Stimulated activated effector memory CD8-positive, alpha-beta T cell treated with anti-CD3 and anti-CD28 coated beads, Interleukin-12 subunit alpha, Interleukin-12 subunit beta, amount 100 ng/mL, for 72 hours (primary cell): ENCODE data around the gene AQP10.
"Not testable (repeated sequence)": the region's sequence is repeated elsewhere in the genome, so short reads cannot be mapped to it uniquely, and the experiment has no call there.

ENCODE experiments used
- ATAC-seq: fragments of 150-1000 bp; cut with Tn5 transposase; 2 replicates; pipeline ENCODE4 v1.10.0; 2021
- DNase-seq, 2 donors: peaks; one replicate each; pipeline ENCODE4 v3.0.0; 2021 to 2022; ENCODE audit warnings: low spot score in 2 of 2
- H3K27ac Mint-ChIP-seq: one replicate; pipeline ENCODE4 v1.8.0; 2022; ENCODE audit warnings: mild to moderate bottlenecking, mixed read lengths
- H3K36me3 Mint-ChIP-seq: one replicate; pipeline ENCODE4 v1.8.0; 2022; ENCODE audit warnings: mild to moderate bottlenecking, mixed read lengths
- H3K4me1 Mint-ChIP-seq: one replicate; pipeline ENCODE4 v1.8.0; 2022; ENCODE audit warnings: mixed read lengths
- H3K4me3 Mint-ChIP-seq: one replicate; pipeline ENCODE4 v1.8.0; 2022; ENCODE audit warnings: mild to moderate bottlenecking, mixed read lengths
- H3K9me3 Mint-ChIP-seq: one replicate; pipeline ENCODE4 v1.8.0; 2022; ENCODE audit warnings: mixed read lengths

AQP10 gene

DNA sequence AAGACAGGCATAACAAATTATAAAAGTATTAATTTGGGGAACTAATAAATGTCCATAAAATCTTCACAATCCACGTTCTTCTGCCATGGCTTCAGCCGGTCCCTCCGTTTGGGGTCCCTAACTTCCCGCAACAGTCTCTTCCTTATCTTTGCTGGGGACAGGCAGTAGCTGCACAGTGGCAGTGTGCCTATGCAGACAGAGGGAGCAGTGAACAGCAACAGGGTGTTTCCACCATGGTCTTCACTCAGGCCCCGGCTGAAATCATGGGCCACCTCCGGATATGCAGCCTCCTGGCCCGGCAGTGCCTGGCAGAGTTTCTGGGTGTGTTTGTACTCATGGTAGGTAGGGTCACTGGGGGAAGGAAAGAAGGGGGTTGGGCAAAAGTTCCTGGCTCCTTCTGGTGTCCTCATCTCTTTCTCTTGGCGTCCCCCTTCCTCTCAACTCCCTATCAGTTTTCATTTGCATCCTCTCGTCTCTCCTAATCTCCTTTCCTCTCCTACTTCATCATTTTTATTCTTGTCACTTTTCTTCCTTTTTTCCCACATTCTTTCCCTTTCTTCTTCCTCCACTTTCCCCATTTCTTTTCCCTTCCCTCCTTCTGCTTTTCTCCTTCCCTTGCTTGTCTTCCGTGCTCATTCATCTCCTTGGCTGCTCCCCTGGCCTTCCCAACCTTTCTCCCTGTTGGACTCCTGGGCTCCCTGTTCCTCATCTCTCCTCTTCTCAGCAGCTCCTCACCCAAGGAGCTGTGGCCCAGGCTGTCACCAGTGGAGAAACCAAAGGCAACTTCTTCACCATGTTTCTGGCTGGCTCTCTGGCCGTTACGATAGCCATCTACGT lies 8.4 kb upstream of the AQP10 start:
- H3K4me3 Mint-ChIP-seq, ATAC-seq: not testable (repeated sequence)
- H3K4me1 Mint-ChIP-seq, result peaks cover 11% of the 10 kb centered on the region

DNA sequence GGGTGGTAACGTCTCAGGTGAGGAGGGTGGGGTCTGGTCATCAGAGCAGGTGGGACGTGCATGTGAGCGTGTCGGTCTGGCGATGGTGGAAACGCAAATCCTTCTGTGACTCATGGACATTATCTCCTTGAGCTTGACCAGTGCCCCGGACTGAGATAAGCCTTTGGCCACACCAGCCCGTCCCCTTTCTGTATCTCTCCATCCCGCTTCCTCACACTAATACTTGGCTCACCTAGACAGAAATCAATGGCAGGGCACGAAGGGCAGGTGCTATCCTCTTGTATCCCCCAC lies 7.9 kb upstream of the AQP10 start:
- Mint-ChIP-seq H3K36me3 (no peaks in the 10 kb centered on the region), H3K27ac (peak overlapping the region; percentile 7), H3K4me3 (no peak overlapping the region), H3K4me1 (peaks cover 5% of the 10 kb centered on the region), H3K9me3 (no peaks in the 10 kb centered on the region)
- no peak for ATAC-seq
- no peak for DNase-seq

More for the DNA sequence above, 8.4 kb upstream of the AQP10 start:
- peak overlapping the region; percentile 7 for H3K27ac Mint-ChIP-seq
- not testable (repeated sequence) for DNase-seq, H3K36me3 Mint-ChIP-seq, H3K9me3 Mint-ChIP-seq

DNA sequence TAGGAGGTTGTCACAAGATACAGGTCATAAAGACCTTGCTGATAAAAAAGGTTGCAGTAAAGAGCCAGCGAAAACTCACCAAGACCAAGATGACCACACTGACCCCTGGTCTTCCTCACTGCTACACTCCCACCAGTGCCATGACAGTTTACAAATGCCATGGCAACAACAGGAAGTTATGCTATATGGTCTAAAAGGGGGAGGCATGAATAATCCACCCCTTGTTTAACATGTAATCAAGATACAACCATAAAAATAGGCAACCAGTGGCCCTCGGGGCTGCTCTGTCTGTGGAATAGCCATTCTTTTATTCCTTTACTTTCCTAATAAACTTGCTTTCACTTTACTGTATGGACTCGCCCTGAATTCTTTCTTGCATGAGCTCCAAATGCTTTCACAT lies 6.7 kb upstream of the AQP10 start:
- H3K9me3 Mint-ChIP-seq, H3K4me3 Mint-ChIP-seq, H3K4me1 Mint-ChIP-seq, DNase-seq, ATAC-seq, H3K27ac Mint-ChIP-seq, H3K36me3 Mint-ChIP-seq: not testable (repeated sequence)

DNA sequence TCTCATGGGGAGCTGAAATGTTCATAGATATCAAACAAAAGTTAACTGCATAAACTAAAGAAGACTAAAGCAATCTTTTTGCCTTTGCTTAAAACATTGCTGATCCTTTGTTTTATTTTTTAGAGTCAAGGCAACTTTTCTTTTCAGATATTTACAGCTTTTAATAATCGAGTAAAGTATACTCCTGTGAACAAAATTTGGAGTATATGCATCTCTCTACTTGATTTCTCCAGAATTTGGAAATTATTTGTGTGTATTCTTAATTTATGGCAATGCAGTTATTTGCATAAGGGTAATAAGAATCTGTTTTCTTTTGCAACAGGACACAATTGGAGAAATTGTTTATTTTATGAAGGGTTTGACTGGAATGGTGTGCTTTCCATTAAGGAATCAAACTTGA lies 4.2 kb upstream of the AQP10 start:
- ATAC-seq (no peak), DNase-seq (no peak)
- no peaks in the 10 kb centered on the region for H3K9me3 Mint-ChIP-seq
- no peak overlapping the region for H3K27ac Mint-ChIP-seq
- H3K4me1 Mint-ChIP-seq, result no peaks in the 10 kb centered on the region
- no peaks in the 10 kb centered on the region for H3K36me3 Mint-ChIP-seq
- H3K4me3 Mint-ChIP-seq, result no peak overlapping the region

- no peaks in the 10 kb centered on the region for H3K36me3 Mint-ChIP-seq
- H3K4me1 Mint-ChIP-seq, result no peaks in the 10 kb centered on the region
- H3K9me3 Mint-ChIP-seq, result no peaks in the 10 kb centered on the region
- ATAC-seq (no peak), DNase-seq (no peak)
- H3K4me3 Mint-ChIP-seq, result no peak overlapping the region
- H3K27ac Mint-ChIP-seq, result no peak overlapping the region
Observed at GRCh38 chr1:154318386-154318785, 2.5 kb upstream of the AQP10 start.

- not testable (repeated sequence) for H3K9me3 Mint-ChIP-seq, H3K36me3 Mint-ChIP-seq, H3K4me3 Mint-ChIP-seq, H3K27ac Mint-ChIP-seq, DNase-seq, ATAC-seq
- H3K4me1 Mint-ChIP-seq, result peaks cover 20% of the 10 kb centered on the region
Observed at GRCh38 chr1:154321609-154321934, 679 bp downstream of the AQP10 start.

DNA sequence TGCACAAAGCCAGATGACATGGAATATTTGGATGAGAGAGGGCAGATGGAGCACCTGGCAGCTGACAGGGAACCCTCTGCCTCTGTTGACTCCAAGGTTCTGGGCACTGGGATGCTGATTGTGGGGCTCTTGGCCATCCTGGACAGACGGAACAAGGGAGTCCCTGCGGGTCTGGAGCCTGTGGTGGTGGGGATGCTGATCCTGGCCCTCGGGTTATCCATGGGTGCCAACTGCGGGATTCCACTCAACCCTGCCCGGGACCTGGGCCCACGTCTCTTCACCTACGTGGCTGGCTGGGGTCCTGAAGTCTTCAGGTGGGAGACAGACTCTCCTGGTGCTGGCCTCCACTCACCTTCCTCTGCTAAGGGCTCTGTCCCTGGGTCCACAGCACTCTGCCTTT lies 2.6 kb downstream of the AQP10 start:
- H3K4me3 Mint-ChIP-seq, result no peak overlapping the region
- H3K4me1 Mint-ChIP-seq, result peaks cover 36% of the 10 kb centered on the region
- H3K9me3 Mint-ChIP-seq, result no peaks in the 10 kb centered on the region
- no peak for DNase-seq
- H3K27ac Mint-ChIP-seq, result no peak overlapping the region
- H3K36me3 Mint-ChIP-seq, result peaks cover 5% of the 10 kb centered on the region
- ATAC-seq, result no peak

GRCh38 chr1:154324241-154324640 lies 3.3 kb downstream of the AQP10 start:
- H3K27ac Mint-ChIP-seq, result peak overlapping the region; percentile 91

GRCh38 chr1:154324669-154325582 lies 4.0 kb downstream of the AQP10 start, which contains the start of gene ATP8B2:
Gene ATP8B2 (plus strand): TSS chr1:154325525. CDS start chr1:154328142, 2,617 bp downstream.
- Mint-ChIP-seq H3K9me3 (no peaks in the 10 kb centered on the region), H3K4me3 (peak within 1 kb of the TSS; percentile 91), H3K27ac (peak within 1 kb of the TSS; percentile 91), H3K4me1 (peaks cover 47% of the 10 kb centered on the region), H3K36me3 (peaks cover 10% of the 10 kb centered on the region)
- DNase-seq (peak; percentile 80 to 94), ATAC-seq (peak; percentile 77)

More at GRCh38 chr1:154324241-154324640, 3.3 kb downstream of the AQP10 start:
- peak overlapping the region; percentile 91 for H3K4me3 Mint-ChIP-seq
- peaks cover 5% of the 10 kb centered on the region for H3K36me3 Mint-ChIP-seq
- ATAC-seq, result no peak
- no peak for DNase-seq
- peaks cover 41% of the 10 kb centered on the region for H3K4me1 Mint-ChIP-seq
- no peaks in the 10 kb centered on the region for H3K9me3 Mint-ChIP-seq

- H3K36me3 Mint-ChIP-seq, result peaks cover 18% of the 10 kb centered on the region
- no peaks in the 10 kb centered on the region for H3K9me3 Mint-ChIP-seq
- ATAC-seq (peak; percentile 27), DNase-seq (peak in 1 of 2 donors; percentile 75)
- H3K4me3 Mint-ChIP-seq, result peak overlapping the region; percentile 91
- H3K27ac Mint-ChIP-seq, result peak overlapping the region; percentile 91
- H3K4me1 Mint-ChIP-seq, result peaks cover 57% of the 10 kb centered on the region
Observed at GRCh38 chr1:154325583-154326545, 5.0 kb downstream of the AQP10 start.

GRCh38 chr1:154326546-154327465 lies 5.9 kb downstream of the AQP10 start:
- Mint-ChIP-seq H3K36me3 (peaks cover 28% of the 10 kb centered on the region), H3K4me3 (peak overlapping the region; percentile 91), H3K9me3 (no peaks in the 10 kb centered on the region), H3K27ac (peak overlapping the region; percentile 91), H3K4me1 (peaks cover 58% of the 10 kb centered on the region)
- ATAC-seq (no peak), DNase-seq (no peak)

DNA sequence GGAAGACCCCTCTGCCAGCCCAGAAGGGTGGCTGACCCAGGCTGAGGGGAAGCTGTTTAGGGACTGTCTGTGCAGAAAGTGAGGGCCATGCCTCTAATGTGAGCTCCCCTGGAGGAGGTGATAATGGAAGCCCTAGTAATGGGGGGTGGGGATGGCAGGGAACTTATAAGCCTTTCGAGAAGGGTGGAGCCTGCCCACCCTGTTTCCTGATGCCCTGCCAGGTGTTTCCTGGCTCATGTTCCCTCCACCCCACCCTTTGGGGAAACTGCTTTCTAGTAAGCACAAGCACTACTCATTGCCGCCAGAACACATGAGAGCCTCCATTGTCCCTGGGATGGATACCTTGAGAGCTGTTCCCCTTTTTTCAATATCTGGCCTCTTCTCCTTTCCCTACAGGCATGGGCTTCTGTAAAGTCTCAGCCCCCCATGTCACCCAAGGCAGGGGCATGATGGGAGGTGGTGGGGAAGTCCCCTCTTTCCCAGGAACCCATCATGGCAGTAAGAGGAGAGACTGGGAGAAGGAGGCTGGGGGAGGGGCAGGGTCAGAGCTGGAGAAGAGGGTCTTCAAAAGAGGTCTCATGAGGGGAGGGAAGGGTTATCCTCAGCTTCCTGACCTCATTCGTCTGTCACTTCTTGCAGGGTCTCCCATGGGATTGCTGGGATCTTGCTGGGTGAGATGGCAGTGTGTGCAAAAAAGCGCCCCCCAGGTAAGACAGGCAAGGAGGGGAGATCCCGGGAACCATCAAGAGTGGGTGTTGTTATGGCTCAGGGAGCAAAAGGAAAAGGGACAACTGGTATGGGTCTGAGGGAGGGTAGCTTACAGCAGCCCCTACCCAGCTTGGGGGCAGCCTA lies 6.8 kb downstream of the AQP10 start:
- peak overlapping the region; percentile 91 for H3K4me3 Mint-ChIP-seq
- DNase-seq (no peak), ATAC-seq (no peak)
- H3K9me3 Mint-ChIP-seq, result no peaks in the 10 kb centered on the region
- peaks cover 36% of the 10 kb centered on the region for H3K36me3 Mint-ChIP-seq
- H3K4me1 Mint-ChIP-seq, result peaks cover 58% of the 10 kb centered on the region
- peak overlapping the region; percentile 91 for H3K27ac Mint-ChIP-seq
